KMS-11 (cell line): ENCODE results near the gene MAG.

Experiments
- H2AFZ ChIP-seq: fragments of 200-600 bp; sonication (generic); 2 replicates; pipeline ENCODE4 v1.6.1; 2016; ENCODE audit warnings: antibody characterized with exemption, mixed run types, low read depth
- H3K27ac ChIP-seq: fragments of 200-600 bp; sonication (generic); 2 replicates; pipeline ENCODE4 v1.6.1; 2016; ENCODE audit warnings: mild to moderate bottlenecking, mixed run types
- H3K27me3 ChIP-seq: fragments of 200-600 bp; sonication (generic); 2 replicates; pipeline ENCODE4 v1.6.1; 2017; ENCODE audit warnings: mild to moderate bottlenecking, low read depth, mixed run types, moderate library complexity; ENCODE audit not compliant: insufficient read depth
- H3K36me3 ChIP-seq: fragments of 200-600 bp; sonication (generic); 2 replicates; pipeline ENCODE4 v1.6.1; 2017; ENCODE audit warnings: mild to moderate bottlenecking, mixed run types; ENCODE audit not compliant: insufficient read depth
- H3K4me1 ChIP-seq: fragments of 200-600 bp; sonication (generic); 2 replicates; pipeline ENCODE4 v1.6.1; 2016; ENCODE audit warnings: mild to moderate bottlenecking, low read depth, mixed run types; ENCODE audit not compliant: poor library complexity, severe bottlenecking
- H3K4me2 ChIP-seq: fragments of 200-600 bp; sonication (generic); 2 replicates; pipeline ENCODE4 v1.7.0; 2016; ENCODE audit warnings: mild to moderate bottlenecking, mixed run types
- H3K4me3 ChIP-seq: fragments of 200-600 bp; sonication (generic); IDR thresholded peaks from 2 replicates; pipeline ENCODE4 v1.6.1; 2017; ENCODE audit warnings: low read depth, low read length, mixed read lengths; ENCODE audit not compliant: insufficient read depth
- H3K79me2 ChIP-seq: fragments of 200-600 bp; sonication (generic); 2 replicates; pipeline ENCODE4 v1.6.1; 2016; ENCODE audit warnings: low read depth, mixed run types; ENCODE audit not compliant: insufficient read depth
- H3K9ac ChIP-seq: fragments of 200-600 bp; sonication (generic); 2 replicates; pipeline ENCODE4 v1.6.1; 2016; ENCODE audit warnings: mild to moderate bottlenecking, mixed run types
- H4K20me1 ChIP-seq: fragments of 200-600 bp; sonication (generic); 2 replicates; pipeline ENCODE4 v1.6.1; 2016; ENCODE audit warnings: mild to moderate bottlenecking, mixed run types; ENCODE audit not compliant: insufficient read depth
- CTCF ChIP-seq: fragments of 200-600 bp; sonication (generic); conservative IDR thresholded peaks from 2 replicates; pipeline ENCODE4 v1.6.1; 2017; ENCODE audit warnings: low read depth, mild to moderate bottlenecking, antibody characterized with exemption, low read length, moderate library complexity, mixed read lengths

MAG gene

GRCh38 chr19:35291259-35291658 lies 702 bp upstream of the MAG start:
- Histone ChIP-seq H3K27ac (no peak overlapping the region), H2AFZ (no peak overlapping the region), H3K9ac (no peak overlapping the region), H4K20me1 (no peaks in the 10 kb centered on the region), H3K4me2 (no peak overlapping the region), H3K4me3 (no peak overlapping the region), H3K4me1 (no peaks in the 10 kb centered on the region), H3K79me2 (no peaks in the 10 kb centered on the region), H3K36me3 (no peaks in the 10 kb centered on the region), H3K27me3 (peaks cover 58% of the 10 kb centered on the region)
- TF ChIP-seq CTCF, result no peak

GRCh38 chr19:35292421-35293362 lies 731 bp downstream of the MAG start:
- Histone ChIP-seq H3K27ac (no peak overlapping the region), H2AFZ (no peak overlapping the region), H3K4me2 (no peak overlapping the region), H3K36me3 (no peaks in the 10 kb centered on the region), H3K79me2 (no peaks in the 10 kb centered on the region), H3K9ac (no peak overlapping the region), H3K4me1 (no peaks in the 10 kb centered on the region), H4K20me1 (no peaks in the 10 kb centered on the region), H3K27me3 (peaks cover 53% of the 10 kb centered on the region), H3K4me3 (no peak overlapping the region)
- no peak for TF ChIP-seq CTCF

- no peaks in the 10 kb centered on the region for H3K4me1 ChIP-seq
- TF ChIP-seq CTCF, result no peak
- no peaks in the 10 kb centered on the region for H3K36me3 ChIP-seq
- H3K4me3 ChIP-seq, result no peak overlapping the region
- peaks cover 53% of the 10 kb centered on the region for H3K27me3 ChIP-seq
- no peaks in the 10 kb centered on the region for H4K20me1 ChIP-seq
- H2AFZ ChIP-seq, result no peak overlapping the region
- H3K79me2 ChIP-seq, result no peaks in the 10 kb centered on the region
- no peak overlapping the region for H3K9ac ChIP-seq
- no peak overlapping the region for H3K27ac ChIP-seq
- no peak overlapping the region for H3K4me2 ChIP-seq
These were observed 1.4 kb downstream of the MAG start for GRCh38 chr19:35293363-35293739.

GRCh38 chr19:35293808-35294207 lies 1.8 kb downstream of the MAG start:
- no peak overlapping the region for H3K9ac ChIP-seq
- H3K4me2 ChIP-seq, result no peak overlapping the region
- H3K4me1 ChIP-seq, result no peaks in the 10 kb centered on the region
- no peak overlapping the region for H3K4me3 ChIP-seq
- peaks cover 48% of the 10 kb centered on the region for H3K27me3 ChIP-seq
- H3K27ac ChIP-seq, result no peak overlapping the region
- no peaks in the 10 kb centered on the region for H4K20me1 ChIP-seq
- no peak overlapping the region for H2AFZ ChIP-seq
- H3K36me3 ChIP-seq, result no peaks in the 10 kb centered on the region
- H3K79me2 ChIP-seq, result no peaks in the 10 kb centered on the region
- TF ChIP-seq CTCF, result no peak
